GM18909 (cell line): ENCODE results near the gene MED19.

Experiments
- ATAC-seq: cut with Tn5 transposase; IDR thresholded peaks from one replicate; pipeline ENCODE4 v1.9.1; 2021; ENCODE audit warnings: mild to moderate bottlenecking; ENCODE audit not compliant: unreplicated experiment, poor library complexity

MED19 gene

GRCh38 chr11:57657194-57658022, 54.6 kb downstream of the MED19 start, which contains the start of gene CLP1:
TSS of gene CLP1 (plus strand) at chr11:57657762. CDS start at chr11:57659477, 1,715 bp downstream.
- peak; percentile 100 for ATAC-seq

GRCh38 chr11:57656885-57657193, 55.2 kb downstream of the MED19 start:
- ATAC-seq, result no peak
